Measurements from ENCODE around the gene RABGGTA.

Gene RABGGTA

DNA sequence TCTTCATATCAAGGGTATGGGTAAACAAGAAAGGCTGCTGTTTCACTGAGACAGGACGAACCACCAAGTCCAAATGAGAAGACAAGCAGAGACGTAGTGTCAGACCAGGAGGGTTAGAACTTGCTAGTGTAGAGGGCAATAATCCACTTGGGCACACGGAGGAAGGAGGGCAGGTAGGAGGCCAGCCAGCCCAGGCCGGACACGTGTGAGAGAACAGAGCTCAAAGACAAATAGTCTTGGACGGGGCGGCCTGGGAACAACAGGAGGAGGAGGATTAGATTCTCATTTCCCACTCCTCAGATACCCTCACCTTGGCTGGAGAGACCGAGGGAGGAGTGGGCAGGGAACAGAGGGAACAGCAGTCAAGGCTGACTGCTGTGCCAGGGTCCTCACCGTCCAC is 19.3 kb upstream of the RABGGTA start:
- Mint-ChIP-seq H3K27me3 (ENCODE audit: low read depth) (no peaks in the 10 kb centered on the region), H3K4me3 (no peak overlapping the region), H3K36me3 (ENCODE audit: low read depth) (peaks cover 23% of the 10 kb centered on the region), H3K4me1 (no peaks in the 10 kb centered on the region), H3K9me3 (no peaks in the 10 kb centered on the region), H3K27ac (no peak overlapping the region)
- TF ChIP-seq, protein P1, sequence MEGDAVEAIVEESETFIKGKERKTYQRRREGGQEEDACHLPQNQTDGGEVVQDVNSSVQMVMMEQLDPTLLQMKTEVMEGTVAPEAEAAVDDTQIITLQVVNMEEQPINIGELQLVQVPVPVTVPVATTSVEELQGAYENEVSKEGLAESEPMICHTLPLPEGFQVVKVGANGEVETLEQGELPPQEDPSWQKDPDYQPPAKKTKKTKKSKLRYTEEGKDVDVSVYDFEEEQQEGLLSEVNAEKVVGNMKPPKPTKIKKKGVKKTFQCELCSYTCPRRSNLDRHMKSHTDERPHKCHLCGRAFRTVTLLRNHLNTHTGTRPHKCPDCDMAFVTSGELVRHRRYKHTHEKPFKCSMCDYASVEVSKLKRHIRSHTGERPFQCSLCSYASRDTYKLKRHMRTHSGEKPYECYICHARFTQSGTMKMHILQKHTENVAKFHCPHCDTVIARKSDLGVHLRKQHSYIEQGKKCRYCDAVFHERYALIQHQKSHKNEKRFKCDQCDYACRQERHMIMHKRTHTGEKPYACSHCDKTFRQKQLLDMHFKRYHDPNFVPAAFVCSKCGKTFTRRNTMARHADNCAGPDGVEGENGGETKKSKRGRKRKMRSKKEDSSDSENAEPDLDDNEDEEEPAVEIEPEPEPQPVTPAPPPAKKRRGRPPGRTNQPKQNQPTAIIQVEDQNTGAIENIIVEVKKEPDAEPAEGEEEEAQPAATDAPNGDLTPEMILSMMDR (IDR thresholded peaks at IDR 0.05; ENCODE audit: unreplicated experiment in 3 of 3): no peak

DNA sequence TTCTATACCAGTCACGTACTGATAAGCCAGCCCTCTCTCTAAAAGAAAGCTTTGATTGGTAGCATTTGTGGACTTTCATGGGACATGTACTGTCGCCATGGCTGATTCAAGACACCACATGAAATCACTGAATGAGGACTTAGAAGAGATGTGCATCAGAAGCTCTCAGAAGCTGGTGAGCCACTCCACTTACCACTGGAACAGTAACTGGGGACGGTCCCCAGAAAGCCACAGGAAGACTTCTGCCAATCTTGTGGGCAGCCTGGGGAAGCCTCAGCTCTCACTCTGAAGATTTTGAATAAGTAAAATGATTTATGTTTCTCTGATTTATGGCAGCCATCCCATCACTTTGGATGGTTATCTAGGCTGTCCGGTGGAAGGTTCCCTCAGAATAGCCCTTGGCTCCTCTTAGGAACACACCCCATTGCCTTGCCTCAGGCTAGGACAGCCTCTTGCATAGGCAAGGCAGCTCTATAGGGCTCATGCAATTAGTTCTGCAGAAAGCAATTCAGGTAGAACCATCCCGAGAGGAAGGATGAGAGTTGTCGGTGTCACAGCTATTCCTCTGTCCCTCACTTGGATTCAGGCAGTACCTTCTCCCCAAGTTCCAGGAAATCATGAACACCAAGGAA is 18.4 kb upstream of the RABGGTA start:
- Mint-ChIP-seq H3K4me3 (no peak overlapping the region), H3K27ac (no peak overlapping the region), H3K27me3 (ENCODE audit: low read depth) (no peaks in the 10 kb centered on the region), H3K36me3 (ENCODE audit: low read depth) (peaks cover 19% of the 10 kb centered on the region), H3K9me3 (no peaks in the 10 kb centered on the region), H3K4me1 (no peaks in the 10 kb centered on the region)
- TF ChIP-seq, protein P1 (IDR thresholded peaks at IDR 0.05; ENCODE audit: unreplicated experiment in 3 of 3): no peak

DNA sequence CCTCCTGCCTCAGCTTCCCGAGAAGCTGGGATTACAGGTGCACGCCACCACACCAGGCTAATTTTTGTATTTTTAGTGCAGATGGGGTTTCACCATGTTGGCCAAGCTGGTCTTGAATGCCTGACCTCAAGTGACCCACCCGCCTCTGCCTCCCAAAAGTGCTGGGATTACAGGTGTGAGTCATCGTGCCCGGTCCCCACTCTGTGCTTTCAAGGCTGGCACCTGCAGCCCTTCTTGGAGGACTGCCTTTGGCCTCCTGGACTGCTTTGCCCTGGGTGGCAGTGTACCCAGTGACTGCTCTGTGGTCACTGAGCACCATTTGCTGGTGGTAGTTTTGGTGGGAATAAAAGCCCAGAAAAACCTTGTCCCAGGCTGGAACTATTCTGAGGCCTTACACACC is 15.6 kb upstream of the RABGGTA start:
- Mint-ChIP-seq H3K36me3 (ENCODE audit: low read depth) (peaks cover 9% of the 10 kb centered on the region), H3K9me3 (no peaks in the 10 kb centered on the region), H3K27me3 (ENCODE audit: low read depth) (no peaks in the 10 kb centered on the region), H3K4me3 (no peak overlapping the region), H3K27ac (no peak overlapping the region), H3K4me1 (no peaks in the 10 kb centered on the region)
- TF ChIP-seq, protein P1 (IDR thresholded peaks at IDR 0.05; ENCODE audit: unreplicated experiment in 3 of 3): no peak

DNA sequence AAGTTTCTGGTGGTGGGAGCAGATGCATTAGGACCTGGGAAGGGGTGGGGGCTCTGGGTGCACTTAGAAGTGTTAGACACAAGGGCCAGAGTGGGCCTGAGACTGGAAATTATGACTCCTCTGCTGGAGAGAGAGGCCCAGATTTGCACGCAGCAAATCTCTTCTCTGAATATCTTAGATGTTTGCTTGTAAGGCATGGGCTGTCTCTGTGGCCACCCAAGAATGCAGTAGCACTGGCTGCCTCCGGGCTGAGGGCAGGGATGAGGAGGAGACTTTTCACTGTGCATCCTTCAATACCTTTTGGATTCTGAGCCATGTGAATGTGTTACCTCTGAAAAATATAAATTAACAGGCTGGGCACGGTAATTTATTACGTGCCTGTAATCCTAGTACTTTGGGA is 14.0 kb upstream of the RABGGTA start:
- TF ChIP-seq, protein P1 (IDR thresholded peaks at IDR 0.05; ENCODE audit: unreplicated experiment in 3 of 3): no peak
- Mint-ChIP-seq H3K27ac (no peak overlapping the region), H3K36me3 (ENCODE audit: low read depth) (peaks cover 1% of the 10 kb centered on the region), H3K9me3 (no peaks in the 10 kb centered on the region), H3K27me3 (ENCODE audit: low read depth) (no peaks in the 10 kb centered on the region), H3K4me3 (no peak overlapping the region), H3K4me1 (no peaks in the 10 kb centered on the region)

DNA sequence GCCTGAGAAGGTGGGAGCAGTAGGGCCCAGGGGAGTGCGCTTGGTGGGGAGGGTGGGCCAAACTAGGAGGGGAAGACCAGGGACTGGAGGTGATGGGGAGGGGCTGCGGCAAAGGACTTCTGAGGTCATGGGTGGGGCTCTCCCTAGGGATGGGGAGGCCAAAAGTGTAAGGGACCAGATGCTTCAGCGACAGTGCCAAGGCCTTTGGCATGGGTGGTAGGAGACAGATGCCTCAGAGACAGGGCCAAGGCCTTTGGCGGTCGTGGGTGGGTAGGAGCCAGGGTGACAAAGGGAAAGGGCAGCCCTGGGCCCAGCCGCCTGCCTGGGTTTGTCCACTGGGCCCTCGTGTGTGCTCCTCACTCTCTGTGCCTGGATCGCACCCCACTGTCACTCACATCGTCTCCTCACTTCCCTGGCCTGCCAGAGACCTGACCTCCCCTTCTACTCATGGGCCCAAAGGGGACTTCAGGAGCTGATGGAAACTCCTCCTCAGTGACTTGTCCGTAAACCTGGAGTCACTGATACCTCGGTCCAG is 13.2 kb upstream of the RABGGTA start:
- Mint-ChIP-seq H3K27ac (no peak overlapping the region), H3K27me3 (ENCODE audit: low read depth) (no peaks in the 10 kb centered on the region), H3K4me1 (no peaks in the 10 kb centered on the region), H3K36me3 (ENCODE audit: low read depth) (no peaks in the 10 kb centered on the region), H3K9me3 (no peaks in the 10 kb centered on the region), H3K4me3 (no peak overlapping the region)
- TF ChIP-seq, protein P1 (IDR thresholded peaks at IDR 0.05; ENCODE audit: unreplicated experiment in 3 of 3): no peak

Data from nephron (organoid).